ENCODE data around the gene CACNA1F.

CACNA1F gene

DNA sequence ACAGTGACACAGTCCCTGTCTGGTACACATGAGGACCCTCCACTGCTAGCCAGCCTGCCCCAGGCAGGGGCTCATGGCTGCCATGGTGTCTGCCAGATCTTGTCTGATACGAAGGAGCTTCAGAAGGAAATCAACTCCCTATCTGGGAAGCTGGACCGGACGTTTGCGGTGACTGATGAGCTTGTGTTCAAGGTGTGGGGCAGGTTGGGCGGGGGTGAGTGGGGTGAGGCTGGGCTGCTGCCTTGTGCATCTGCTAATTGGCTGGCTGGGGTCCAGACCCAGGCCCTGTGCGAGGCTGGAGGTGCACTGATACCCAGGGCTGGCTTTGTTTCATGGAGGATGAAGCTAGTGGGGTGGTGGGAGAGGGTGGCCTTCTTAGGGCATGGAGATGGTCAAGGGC lies 15.9 kb upstream of the CACNA1F start:
- no peak overlapping the region for H3K27ac ChIP-seq
- TF ChIP-seq ZFX (IDR thresholded peaks at IDR 0.05) (no peak), CTCF (conservative IDR thresholded peaks at IDR 0.05) (no peak)

- no peak overlapping the region for H3K27ac ChIP-seq
- no peak for TF ChIP-seq CTCF (conservative IDR thresholded peaks at IDR 0.05)
- TF ChIP-seq ZFX (IDR thresholded peaks at IDR 0.05), result no peak
Measured at GRCh38 chrX:49247916-49248811, 15.0 kb upstream of the CACNA1F start.

GRCh38 chrX:49247346-49247745 lies 14.2 kb upstream of the CACNA1F start:
- no peak overlapping the region for H3K27ac ChIP-seq
- TF ChIP-seq CTCF (conservative IDR thresholded peaks at IDR 0.05), result no peak
- TF ChIP-seq ZFX (IDR thresholded peaks at IDR 0.05), result no peak

DNA sequence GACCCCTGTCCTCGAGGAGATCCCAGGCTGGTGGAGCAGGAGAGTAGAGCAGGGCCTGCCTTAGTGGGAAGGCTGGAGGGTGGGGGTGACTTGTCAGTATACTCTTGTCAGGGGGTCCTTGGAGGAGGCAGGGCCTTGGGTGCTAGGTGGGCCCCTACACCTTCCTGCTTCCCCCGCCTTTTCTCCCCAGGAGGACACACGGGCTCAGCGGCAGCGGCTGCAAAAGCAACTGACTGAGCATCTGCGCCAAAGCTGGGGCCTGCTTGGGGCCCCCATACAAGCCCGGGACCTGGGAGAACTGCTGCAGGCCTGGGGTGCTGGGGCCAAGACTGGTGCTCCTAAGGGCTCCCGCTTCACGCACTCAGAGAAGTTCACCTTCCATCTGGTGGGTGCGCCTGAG lies 13.4 kb upstream of the CACNA1F start:
- H3K27ac ChIP-seq, result no peak overlapping the region
- TF ChIP-seq ZFX (IDR thresholded peaks at IDR 0.05), result no peak
- no peak for TF ChIP-seq CTCF (conservative IDR thresholded peaks at IDR 0.05)

DNA sequence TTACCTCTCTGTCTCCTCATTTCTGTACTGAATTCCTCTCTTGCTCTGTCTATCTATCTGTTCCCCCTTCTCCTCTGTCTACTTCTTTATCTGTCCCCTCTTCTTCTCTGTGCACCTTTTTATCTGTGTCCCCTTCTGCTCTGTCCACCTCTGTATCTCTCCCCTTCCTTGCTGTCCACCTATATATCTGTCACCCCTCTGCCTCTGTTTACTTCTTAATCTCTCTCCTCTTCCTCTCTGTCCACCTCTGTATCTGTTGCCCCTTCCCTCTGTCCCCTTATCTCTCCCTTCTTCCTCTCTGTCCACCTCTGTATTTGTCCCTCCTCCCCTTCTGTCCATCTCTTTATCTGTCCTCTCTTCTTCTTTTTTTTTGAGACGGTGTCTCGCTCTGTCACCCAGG lies 11.1 kb upstream of the CACNA1F start:
- no peak overlapping the region for H3K27ac ChIP-seq
- TF ChIP-seq ZFX (IDR thresholded peaks at IDR 0.05) (no peak), CTCF (conservative IDR thresholded peaks at IDR 0.05) (no peak)

DNA sequence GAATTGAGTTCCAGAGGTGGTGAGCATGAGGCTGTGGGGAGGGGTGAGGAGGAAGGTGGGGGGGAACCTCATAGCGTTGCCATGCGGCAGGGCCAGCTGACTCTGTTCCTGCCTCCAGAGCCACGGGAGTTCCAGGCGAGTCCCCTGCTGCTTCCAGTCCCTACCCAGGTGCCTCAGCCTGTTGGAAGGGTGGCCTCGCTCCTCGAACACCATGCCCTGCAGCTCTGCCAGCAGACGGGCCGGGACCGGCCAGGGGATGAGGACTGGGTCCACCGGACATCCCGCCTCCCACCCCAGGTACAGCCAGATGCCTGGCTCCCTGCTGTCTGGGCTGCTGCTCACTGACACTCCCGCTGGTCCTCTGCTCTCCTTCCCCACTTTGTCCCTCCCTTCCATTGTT lies 10.0 kb upstream of the CACNA1F start:
- TF ChIP-seq ZFX (IDR thresholded peaks at IDR 0.05) (no peak), CTCF (conservative IDR thresholded peaks at IDR 0.05) (no peak)
- H3K27ac ChIP-seq, result no peak overlapping the region

- TF ChIP-seq CTCF (conservative IDR thresholded peaks at IDR 0.05) (no peak), ZFX (IDR thresholded peaks at IDR 0.05) (no peak)
Measured at GRCh38 chrX:49242545-49243066, 9.5 kb upstream of the CACNA1F start.

More at GRCh38 chrX:49242545-49243066, 9.5 kb upstream of the CACNA1F start:
- H3K27ac ChIP-seq, result no peak overlapping the region
